OCI-LY1 (cell line): ENCODE measurements around the gene NADK2.

Experiments used
- EZH2 ChIP-seq: fragments of 200-600 bp; sonication (generic), shearing (Covaris generic); IDR thresholded peaks from 2 replicates; pipeline ENCODE4 v1.8.0; 2017; ENCODE audit warnings: borderline replicate concordance, mixed run types, mild to moderate bottlenecking, antibody characterized with exemption, low read length, moderate library complexity, mixed read lengths
- TF ChIP-seq, protein P1 (sequence below): fragments of 200-600 bp; sonication (generic), shearing (Covaris generic); IDR thresholded peaks from 2 replicates; pipeline ENCODE4 v1.5.1; 2017; ENCODE audit warnings: mild to moderate bottlenecking, antibody characterized with exemption, low read length, moderate library complexity, mixed read lengths

DNA sequence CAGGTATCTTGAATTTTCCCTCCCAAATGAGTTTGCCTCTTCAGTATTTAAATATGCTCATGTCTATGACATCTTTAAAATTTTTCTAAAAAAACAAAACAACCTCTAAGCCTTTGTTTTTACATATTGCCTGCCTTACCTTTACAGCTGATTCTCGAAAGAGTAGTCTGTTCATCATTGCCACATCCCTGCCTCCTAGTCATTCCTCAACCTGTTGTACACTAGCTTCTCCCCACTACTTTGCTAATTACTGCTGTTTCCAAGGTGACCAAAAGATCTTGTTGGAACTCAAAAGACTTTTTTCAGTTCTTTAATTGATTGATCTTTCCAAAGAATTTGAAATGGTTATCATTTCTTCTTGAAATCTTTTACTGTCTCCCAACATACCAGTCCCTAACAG, 1.9 kb upstream of the NADK2 start:
- TF ChIP-seq, protein P1, sequence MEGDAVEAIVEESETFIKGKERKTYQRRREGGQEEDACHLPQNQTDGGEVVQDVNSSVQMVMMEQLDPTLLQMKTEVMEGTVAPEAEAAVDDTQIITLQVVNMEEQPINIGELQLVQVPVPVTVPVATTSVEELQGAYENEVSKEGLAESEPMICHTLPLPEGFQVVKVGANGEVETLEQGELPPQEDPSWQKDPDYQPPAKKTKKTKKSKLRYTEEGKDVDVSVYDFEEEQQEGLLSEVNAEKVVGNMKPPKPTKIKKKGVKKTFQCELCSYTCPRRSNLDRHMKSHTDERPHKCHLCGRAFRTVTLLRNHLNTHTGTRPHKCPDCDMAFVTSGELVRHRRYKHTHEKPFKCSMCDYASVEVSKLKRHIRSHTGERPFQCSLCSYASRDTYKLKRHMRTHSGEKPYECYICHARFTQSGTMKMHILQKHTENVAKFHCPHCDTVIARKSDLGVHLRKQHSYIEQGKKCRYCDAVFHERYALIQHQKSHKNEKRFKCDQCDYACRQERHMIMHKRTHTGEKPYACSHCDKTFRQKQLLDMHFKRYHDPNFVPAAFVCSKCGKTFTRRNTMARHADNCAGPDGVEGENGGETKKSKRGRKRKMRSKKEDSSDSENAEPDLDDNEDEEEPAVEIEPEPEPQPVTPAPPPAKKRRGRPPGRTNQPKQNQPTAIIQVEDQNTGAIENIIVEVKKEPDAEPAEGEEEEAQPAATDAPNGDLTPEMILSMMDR: no peak
- no peak for TF ChIP-seq EZH2
